Activated B cell treated with CpG ODN at 0.5 μM for 24 hours (primary cell): ENCODE results near the gene OR2A1. TPM values are rescaled to one million over a fixed set of nuclear protein-coding genes. Genes with fewer than 3 reads are reported as not detected.

Source experiments
- total RNA-seq: library from RNA; stranded (reverse); gene quantifications from 2 replicates; pipeline ENCODE4 v1.2.3, GENCODE V29; 2022

The OR2A1 gene
- total RNA-seq, 1 donor from 2014 or later, result not detected

Other genes with a start within 250 kb of the OR2A1 start
- gene OR2A25, start 242.6 kb upstream of the OR2A1 start, total RNA-seq, result not detected in 2 replicates
- gene OR2A12, start 226.1 kb upstream of the OR2A1 start, total RNA-seq, result not detected in 2 replicates
- gene OR2A2, start 202.8 kb upstream of the OR2A1 start, total RNA-seq, result not detected in 2 replicates
- not detected in 2 replicates for gene OR2A14, start 189.2 kb upstream of the OR2A1 start, total RNA-seq
- not detected in 2 replicates for gene CTAGE4, start 129.0 kb upstream of the OR2A1 start, total RNA-seq
- gene ARHGEF35, start 116.6 kb upstream of the OR2A1 start, total RNA-seq, result 3.9 and 4.9 TPM in 2 replicates
- not detected in 2 replicates for gene OR2A42, start 72.8 kb upstream of the OR2A1 start, total RNA-seq
- gene OR2A7, start 47.6 kb upstream of the OR2A1 start, total RNA-seq, result 1.3 and 1.9 TPM in 2 replicates
- gene CTAGE8, start 43.1 kb upstream of the OR2A1 start, total RNA-seq, result 0.64 and 1.00 TPM in 2 replicates
- 6.4 and 7.4 TPM in 2 replicates for gene ARHGEF5, start 43.0 kb downstream of the OR2A1 start, total RNA-seq
- not detected in 2 replicates for gene NOBOX, start 91.3 kb downstream of the OR2A1 start, total RNA-seq